ENCODE results near the gene LST1.
A peak's percentile ranks its signal among the peaks of the same experiment; 100 is the strongest.

- TF ChIP-seq CTCF (IDR thresholded peaks at IDR 0.05 in 4 of 5, conservative IDR thresholded peaks at IDR 0.05 in 1 of 5) (peak; percentile 94 to 98 (median 96)), POLR2A (IDR thresholded peaks at IDR 0.05) (peak in 1 of 2 donors; percentile 22)
These were observed 5.2 kb upstream of the LST1 start for GRCh38 chr6:31580807-31581433.

All from gastrocnemius medialis (tissue), 4 donors.